ENCODE measurements around the gene CSRP1. TPM values are rescaled to one million over a fixed set of nuclear protein-coding genes. Genes with fewer than 3 reads are reported as not detected.
"Not testable (repeated sequence)": the region's sequence is repeated elsewhere in the genome, so short reads cannot be mapped to it uniquely, and the experiment has no call there.

CSRP1 gene
- total and polyA plus RNA-seq, 3 experiments from 2014 or later = 65.0 to 67.6 (median 66.9) TPM

- H3K27ac ChIP-seq (ENCODE audit: low read depth, low read length) = peak overlapping the region; percentile 24
- H3K4me3 ChIP-seq (ENCODE audit: low read length) = peak overlapping the region; percentile 49
- H3K27ac Mint-ChIP-seq = peak overlapping the region in 1 of 8 donors; percentile 63
- ChIA-PET CTCF (interaction anchor here (0.9 to 11.7 kb wide), 13 partner anchors 8 to 362 kb away, joined by 3 to 406 read pairs (median 7); partner anchors contain the start of gene CSRP1), POLR2A (interaction anchor here (2.2 kb wide), 1 partner anchor 25 kb away, joined by 14 read pairs; the partner anchor contains the start of gene CSRP1)
- DNase-seq = no peak
- peaks cover 13 to 25% of the 10 kb centered on the region in 2 donors for H3K27me3 Mint-ChIP-seq
- peaks cover 13 to 30% (median 29%) of the 10 kb centered on the region in 3 donors for H3K4me1 Mint-ChIP-seq
- H3K27me3 ChIP-seq (ENCODE audit: insufficient read depth, low read length, poor library complexity, severe bottlenecking) = peaks cover 6% of the 10 kb centered on the region
- peak overlapping the region; percentile 37 to 87 (median 76) for H3K4me3 Mint-ChIP-seq
- H3K36me3 Mint-ChIP-seq = peaks cover 0 to 25% (median 2%) of the 10 kb centered on the region in 3 donors
- H3K9me3 ChIP-seq (ENCODE audit: low read length) = no peaks in the 10 kb centered on the region
- no peaks in the 10 kb centered on the region for H3K9me3 Mint-ChIP-seq
- peaks cover 18% of the 10 kb centered on the region for H3K4me1 ChIP-seq (ENCODE audit: insufficient read depth, low read length)
- H3K36me3 ChIP-seq (ENCODE audit: insufficient read depth, low read length) = no peaks in the 10 kb centered on the region
Measured at GRCh38 chr1:201481004-201481380, 25.9 kb downstream of the CSRP1 start.

GRCh38 chr1:201480231-201481003 is 26.5 kb downstream of the CSRP1 start:
- peaks cover 14 to 25% of the 10 kb centered on the region in 2 donors for H3K27me3 Mint-ChIP-seq
- Histone ChIP-seq H3K4me1 (ENCODE audit: insufficient read depth, low read length) (peaks cover 18% of the 10 kb centered on the region), H3K4me3 (ENCODE audit: low read length) (peak overlapping the region; percentile 49), H3K9me3 (ENCODE audit: low read length) (no peaks in the 10 kb centered on the region), H3K36me3 (ENCODE audit: insufficient read depth, low read length) (no peaks in the 10 kb centered on the region), H3K27me3 (ENCODE audit: insufficient read depth, low read length, poor library complexity, severe bottlenecking) (peaks cover 6% of the 10 kb centered on the region), H3K27ac (ENCODE audit: low read depth, low read length) (peak overlapping the region; percentile 24)
- peak overlapping the region; percentile 37 to 87 (median 76) for H3K4me3 Mint-ChIP-seq
- ChIA-PET POLR2A (interaction anchor here (2.2 kb wide), 1 partner anchor 26 kb away, joined by 14 read pairs; the partner anchor contains the start of gene CSRP1), CTCF (interaction anchor here (1.6 to 11.7 kb wide), 6 partner anchors 10 to 42 kb away, joined by 3 to 406 read pairs (median 14); partner anchors contain the start of gene CSRP1)
- peaks cover 13 to 30% (median 29%) of the 10 kb centered on the region in 3 donors for H3K4me1 Mint-ChIP-seq
- peaks cover 0 to 20% (median 2%) of the 10 kb centered on the region in 3 donors for H3K36me3 Mint-ChIP-seq
- peak; percentile 11 to 72 (median 42) for DNase-seq
- no peak overlapping the region for H3K27ac Mint-ChIP-seq
- no peaks in the 10 kb centered on the region for H3K9me3 Mint-ChIP-seq

DNA sequence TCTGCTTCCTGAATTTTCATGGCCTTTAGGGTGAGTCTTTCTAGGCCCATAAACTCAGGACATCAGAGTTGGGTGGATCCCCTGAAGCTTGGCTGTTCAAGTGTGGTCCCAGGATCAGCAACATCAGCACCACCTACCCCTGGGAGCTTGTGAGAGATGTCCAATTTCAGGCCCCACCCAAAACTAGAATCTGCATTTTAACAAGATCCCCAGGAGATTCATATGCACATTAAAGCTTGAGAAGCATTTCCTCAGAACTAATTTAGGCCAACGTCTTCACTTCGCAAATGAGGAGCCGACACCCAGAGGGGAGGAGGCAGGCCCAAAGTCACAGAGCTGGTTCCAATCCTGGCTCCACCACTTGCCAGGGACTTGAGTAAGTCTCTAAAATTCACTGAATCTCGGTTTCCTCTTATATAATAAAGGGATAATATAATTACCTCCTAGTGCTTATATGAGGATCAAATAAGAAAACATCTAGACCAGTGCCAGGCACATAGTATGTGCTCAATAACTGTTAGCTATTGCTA is 27.7 kb downstream of the CSRP1 start:
- POLR2A ChIA-PET = no interaction called here
- H3K4me1 Mint-ChIP-seq = peaks cover 13 to 30% (median 29%) of the 10 kb centered on the region in 3 donors

GRCh38 chr1:201478666-201479065 is 28.3 kb downstream of the CSRP1 start:
- H3K36me3 Mint-ChIP-seq; H3K27ac Mint-ChIP-seq; POLR2A ChIA-PET; H3K27me3 ChIP-seq (ENCODE audit: insufficient read depth, low read length, poor library complexity, severe bottlenecking); H3K27ac ChIP-seq (ENCODE audit: low read depth, low read length); H3K9me3 ChIP-seq (ENCODE audit: low read length); DNase-seq; H3K36me3 ChIP-seq (ENCODE audit: insufficient read depth, low read length); H3K4me3 ChIP-seq (ENCODE audit: low read length); H3K9me3 Mint-ChIP-seq; H3K4me3 Mint-ChIP-seq: not testable (repeated sequence)
- H3K4me1 Mint-ChIP-seq = peaks cover 13 to 30% (median 29%) of the 10 kb centered on the region in 3 donors
- peaks cover 18% of the 10 kb centered on the region for H3K4me1 ChIP-seq (ENCODE audit: insufficient read depth, low read length)
- CTCF ChIA-PET = interaction anchor here (11.7 kb wide), 1 partner anchor 31 kb away, joined by 406 read pairs; the partner anchor contains the start of gene CSRP1
- H3K27me3 Mint-ChIP-seq = peaks cover 23 to 27% of the 10 kb centered on the region in 2 donors

More for the DNA sequence above, 27.7 kb downstream of the CSRP1 start:
- Histone ChIP-seq H3K9me3 (ENCODE audit: low read length) (no peaks in the 10 kb centered on the region), H3K27ac (ENCODE audit: low read depth, low read length) (no peak overlapping the region), H3K36me3 (ENCODE audit: insufficient read depth, low read length) (no peaks in the 10 kb centered on the region), H3K27me3 (ENCODE audit: insufficient read depth, low read length, poor library complexity, severe bottlenecking) (peaks cover 6% of the 10 kb centered on the region), H3K4me3 (ENCODE audit: low read length) (no peak overlapping the region), H3K4me1 (ENCODE audit: insufficient read depth, low read length) (peaks cover 18% of the 10 kb centered on the region)
- CTCF ChIA-PET = interaction anchor here (11.7 kb wide), 1 partner anchor 30 kb away, joined by 406 read pairs; the partner anchor contains the start of gene CSRP1
- no peak for DNase-seq
- H3K27me3 Mint-ChIP-seq = peaks cover 19 to 25% of the 10 kb centered on the region in 2 donors
- H3K36me3 Mint-ChIP-seq = peaks cover 0 to 8% (median 0%) of the 10 kb centered on the region in 3 donors
- peak overlapping the region in 1 of 7 donors; percentile 87 for H3K4me3 Mint-ChIP-seq
- no peak overlapping the region for H3K27ac Mint-ChIP-seq
- no peaks in the 10 kb centered on the region for H3K9me3 Mint-ChIP-seq

GRCh38 chr1:201476670-201477344 is 30.1 kb downstream of the CSRP1 start:
- Histone ChIP-seq H3K27me3 (ENCODE audit: insufficient read depth, low read length, poor library complexity, severe bottlenecking) (peaks cover 4% of the 10 kb centered on the region), H3K36me3 (ENCODE audit: insufficient read depth, low read length) (no peaks in the 10 kb centered on the region), H3K4me3 (ENCODE audit: low read length) (no peak overlapping the region), H3K9me3 (ENCODE audit: low read length) (no peaks in the 10 kb centered on the region), H3K27ac (ENCODE audit: low read depth, low read length) (no peak overlapping the region), H3K4me1 (ENCODE audit: insufficient read depth, low read length) (peaks cover 12% of the 10 kb centered on the region)
- H3K4me3 Mint-ChIP-seq = no peak overlapping the region
- no peak for DNase-seq
- no peak overlapping the region for H3K27ac Mint-ChIP-seq
- no peaks in the 10 kb centered on the region for H3K36me3 Mint-ChIP-seq
- no peaks in the 10 kb centered on the region for H3K9me3 Mint-ChIP-seq
- peaks cover 9 to 22% (median 22%) of the 10 kb centered on the region in 3 donors for H3K4me1 Mint-ChIP-seq
- H3K27me3 Mint-ChIP-seq = peaks cover 24 to 34% of the 10 kb centered on the region in 2 donors
- POLR2A ChIA-PET = no interaction called here
- CTCF ChIA-PET = interaction anchor here (0.9 to 11.7 kb wide), 2 partner anchors 29 to 33 kb away, joined by 3 to 406 read pairs; partner anchors contain the start of gene CSRP1

- Histone ChIP-seq H3K9me3 (ENCODE audit: low read length) (no peaks in the 10 kb centered on the region), H3K36me3 (ENCODE audit: insufficient read depth, low read length) (no peaks in the 10 kb centered on the region), H3K4me1 (ENCODE audit: insufficient read depth, low read length) (peaks cover 5% of the 10 kb centered on the region), H3K4me3 (ENCODE audit: low read length) (no peak overlapping the region), H3K27me3 (ENCODE audit: insufficient read depth, low read length, poor library complexity, severe bottlenecking) (no peaks in the 10 kb centered on the region), H3K27ac (ENCODE audit: low read depth, low read length) (no peak overlapping the region)
- Mint-ChIP-seq H3K36me3 (no peaks in the 10 kb centered on the region), H3K27me3 (peaks cover 21 to 39% of the 10 kb centered on the region in 2 donors), H3K4me3 (peak overlapping the region in 1 of 7 donors; percentile 26), H3K27ac (peak overlapping the region in 1 of 8 donors; percentile 26), H3K9me3 (no peaks in the 10 kb centered on the region), H3K4me1 (peaks cover 4 to 15% (median 15%) of the 10 kb centered on the region in 3 donors)
- DNase-seq = no peak
- ChIA-PET POLR2A (no interaction called here), CTCF (interaction anchor here (0.9 kb wide), 1 partner anchor 28 kb away, joined by 3 read pairs; no protein-coding TSS in a partner anchor)
Measured at GRCh38 chr1:201475915-201476669, 30.8 kb downstream of the CSRP1 start.

DNA sequence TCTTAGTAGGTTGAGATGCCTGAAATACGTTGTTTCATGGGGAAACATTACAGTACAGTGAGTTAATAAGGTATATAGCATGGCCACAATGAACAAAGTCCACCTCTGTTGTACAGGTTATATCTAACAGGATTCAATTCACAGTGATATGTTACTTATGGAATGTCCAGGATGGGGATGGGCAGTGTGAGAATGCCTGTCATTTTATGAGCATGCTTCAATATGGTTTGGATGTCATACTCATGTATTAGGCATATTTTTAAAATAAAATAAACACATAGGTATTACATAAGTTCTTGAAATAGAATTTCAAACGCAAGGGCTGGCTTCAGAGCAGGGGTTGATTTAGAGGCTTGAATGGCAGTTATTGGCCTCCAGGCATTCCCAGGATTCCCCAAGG is 31.8 kb downstream of the CSRP1 start:
- H3K4me1 Mint-ChIP-seq = peaks cover 1 to 7% (median 6%) of the 10 kb centered on the region in 3 donors
- Histone ChIP-seq H3K36me3 (ENCODE audit: insufficient read depth, low read length) (no peaks in the 10 kb centered on the region), H3K9me3 (ENCODE audit: low read length) (no peaks in the 10 kb centered on the region), H3K4me3 (ENCODE audit: low read length) (no peak overlapping the region), H3K27ac (ENCODE audit: low read depth, low read length) (no peak overlapping the region), H3K4me1 (ENCODE audit: insufficient read depth, low read length) (no peaks in the 10 kb centered on the region), H3K27me3 (ENCODE audit: insufficient read depth, low read length, poor library complexity, severe bottlenecking) (peaks cover 2% of the 10 kb centered on the region)
- H3K4me3 Mint-ChIP-seq = no peak overlapping the region
- H3K27ac Mint-ChIP-seq = peak overlapping the region in 1 of 8 donors; percentile 63
- ChIA-PET POLR2A (no interaction called here), CTCF (no interaction called here)
- no peak for DNase-seq
- H3K27me3 Mint-ChIP-seq = peaks cover 17 to 42% of the 10 kb centered on the region in 2 donors
- H3K9me3 Mint-ChIP-seq = no peaks in the 10 kb centered on the region
- H3K36me3 Mint-ChIP-seq = no peaks in the 10 kb centered on the region
